Measurements from ENCODE around the gene DHDH.

DHDH gene

GRCh38 chr19:48961051-48961649 is 27.7 kb downstream of the DHDH start:
- Histone ChIP-seq H3K9me3 (ENCODE audit: severe bottlenecking) (no peaks in the 10 kb centered on the region), H3K27me3 (ENCODE audit: insufficient read depth, poor library complexity, severe bottlenecking) (no peaks in the 10 kb centered on the region), H3K4me3 (ENCODE audit: severe bottlenecking) (no peak overlapping the region), H3K4me1 (ENCODE audit: insufficient read depth, poor library complexity, severe bottlenecking) (peaks cover 16% of the 10 kb centered on the region), H3K27ac (ENCODE audit: poor library complexity, severe bottlenecking) (no peak overlapping the region), H3K36me3 (ENCODE audit: low read depth) (peaks cover 20% of the 10 kb centered on the region)
- DNase-seq (ENCODE audit: low spot score) (no peak), ATAC-seq (ENCODE audit: low read depth) (no peak)
- TF ChIP-seq CTCF (IDR thresholded peaks at IDR 0.05; ENCODE audit: poor library complexity, severe bottlenecking): no peak

- no peaks in the 10 kb centered on the region for H3K9me3 ChIP-seq (ENCODE audit: severe bottlenecking)
- DNase-seq (ENCODE audit: low spot score): no peak
- no peak overlapping the region for H3K4me3 ChIP-seq (ENCODE audit: severe bottlenecking)
- no peak for ATAC-seq (ENCODE audit: low read depth)
- peak overlapping the region; percentile 91 for H3K27ac ChIP-seq (ENCODE audit: poor library complexity, severe bottlenecking)
- H3K4me1 ChIP-seq (ENCODE audit: insufficient read depth, poor library complexity, severe bottlenecking): peaks cover 16% of the 10 kb centered on the region
- no peaks in the 10 kb centered on the region for H3K27me3 ChIP-seq (ENCODE audit: insufficient read depth, poor library complexity, severe bottlenecking)
- peaks cover 22% of the 10 kb centered on the region for H3K36me3 ChIP-seq (ENCODE audit: low read depth)
- no peak for TF ChIP-seq CTCF (IDR thresholded peaks at IDR 0.05; ENCODE audit: poor library complexity, severe bottlenecking)
Measured at GRCh38 chr19:48961673-48962028, 28.2 kb downstream of the DHDH start.

GRCh38 chr19:48962029-48962848 is 28.7 kb downstream of the DHDH start:
- Histone ChIP-seq H3K27me3 (ENCODE audit: insufficient read depth, poor library complexity, severe bottlenecking) (no peaks in the 10 kb centered on the region), H3K9me3 (ENCODE audit: severe bottlenecking) (no peaks in the 10 kb centered on the region), H3K27ac (ENCODE audit: poor library complexity, severe bottlenecking) (peak overlapping the region; percentile 91), H3K4me1 (ENCODE audit: insufficient read depth, poor library complexity, severe bottlenecking) (peaks cover 16% of the 10 kb centered on the region), H3K36me3 (ENCODE audit: low read depth) (peaks cover 28% of the 10 kb centered on the region), H3K4me3 (ENCODE audit: severe bottlenecking) (no peak overlapping the region)
- peak; percentile 26 for ATAC-seq (ENCODE audit: low read depth)
- DNase-seq (ENCODE audit: low spot score): no peak
- TF ChIP-seq CTCF (IDR thresholded peaks at IDR 0.05; ENCODE audit: poor library complexity, severe bottlenecking): no peak

GRCh38 chr19:48962849-48963165 is 29.3 kb downstream of the DHDH start:
- Histone ChIP-seq H3K9me3 (ENCODE audit: severe bottlenecking) (no peaks in the 10 kb centered on the region), H3K4me3 (ENCODE audit: severe bottlenecking) (no peak overlapping the region), H3K4me1 (ENCODE audit: insufficient read depth, poor library complexity, severe bottlenecking) (peaks cover 16% of the 10 kb centered on the region), H3K27ac (ENCODE audit: poor library complexity, severe bottlenecking) (peak overlapping the region; percentile 91), H3K36me3 (ENCODE audit: low read depth) (peaks cover 25% of the 10 kb centered on the region), H3K27me3 (ENCODE audit: insufficient read depth, poor library complexity, severe bottlenecking) (no peaks in the 10 kb centered on the region)
- TF ChIP-seq CTCF (IDR thresholded peaks at IDR 0.05; ENCODE audit: poor library complexity, severe bottlenecking): no peak
- DNase-seq (ENCODE audit: low spot score): no peak
- no peak for ATAC-seq (ENCODE audit: low read depth)
